Loucy (cell line): ENCODE data around the gene BORCS6.

Experiments used
- H2AFZ ChIP-seq: fragments of 200-600 bp; sonication (generic); 2 replicates; pipeline ENCODE4 v1.6.0; 2016; ENCODE audit warnings: antibody characterized with exemption, mild to moderate bottlenecking, low read length, moderate library complexity
- H3F3A ChIP-seq: fragments of 200-600 bp; 2 replicates; pipeline ENCODE4 v1.6.0; 2016; ENCODE audit warnings: antibody characterized with exemption, low read depth, mild to moderate bottlenecking
- H3K27me3 ChIP-seq: fragments of 200-600 bp; sonication (generic); 2 replicates; pipeline ENCODE4 v1.6.1; 2014; ENCODE audit warnings: low read length, mild to moderate bottlenecking; ENCODE audit not compliant: insufficient read depth, poor library complexity, severe bottlenecking
- H3K36me3 ChIP-seq: fragments of 200-600 bp; sonication (generic); 2 replicates; pipeline ENCODE4 v1.6.1; 2016; ENCODE audit warnings: low read length; ENCODE audit not compliant: insufficient read depth
- H3K4me1 ChIP-seq: fragments of 200-600 bp; sonication (generic); 2 replicates; pipeline ENCODE4 v1.5.1; 2014; ENCODE audit warnings: low read length, mild to moderate bottlenecking; ENCODE audit not compliant: insufficient read depth, poor library complexity, severe bottlenecking
- H3K4me2 ChIP-seq: fragments of 200-600 bp; sonication (generic); 2 replicates; pipeline ENCODE4 v1.6.0; 2014; ENCODE audit warnings: antibody characterized with exemption, low read length, low read depth, mild to moderate bottlenecking; ENCODE audit not compliant: poor library complexity, severe bottlenecking
- H3K4me3 ChIP-seq: fragments of 200-600 bp; sonication (generic); 2 replicates; pipeline ENCODE4 v1.5.1; 2014; ENCODE audit warnings: low read length, mild to moderate bottlenecking, mixed read lengths; ENCODE audit not compliant: poor library complexity, severe bottlenecking
- H3K79me2 ChIP-seq: fragments of 200-600 bp; sonication (generic); 2 replicates; pipeline ENCODE4 v1.6.1; 2014; ENCODE audit warnings: low read length; ENCODE audit not compliant: insufficient read depth
- H3K9ac ChIP-seq: fragments of 200-600 bp; sonication (generic); 2 replicates; pipeline ENCODE4 v1.6.0; 2014; ENCODE audit warnings: mild to moderate bottlenecking, low read depth, low read length, moderate library complexity; ENCODE audit not compliant: poor library complexity, severe bottlenecking
- H3K9me2 ChIP-seq: fragments of 200-600 bp; sonication (generic); replicated peaks from 2 replicates; pipeline ENCODE4 v1.6.1; 2016; ENCODE audit warnings: low read depth, low read length, mixed read lengths
- H3K9me3 ChIP-seq: fragments of 200-600 bp; sonication (generic); 2 replicates; pipeline ENCODE4 v1.6.1; 2014; ENCODE audit warnings: mild to moderate bottlenecking, antibody characterized with exemption, low read length, low read depth; ENCODE audit not compliant: insufficient read depth
- H4K20me1 ChIP-seq: fragments of 200-600 bp; sonication (generic); 2 replicates; pipeline ENCODE4 v1.6.0; 2014; ENCODE audit warnings: antibody characterized with exemption, low read length, mild to moderate bottlenecking; ENCODE audit not compliant: insufficient read depth, poor library complexity, severe bottlenecking
- CTCF ChIP-seq: fragments of 200-600 bp; sonication (generic); conservative IDR thresholded peaks from 2 replicates; pipeline ENCODE4 v1.5.1; 2014; ENCODE audit warnings: mild to moderate bottlenecking, antibody characterized with exemption, low read length
- EZH2phosphoT487 ChIP-seq: fragments of 200-600 bp; IDR thresholded peaks from 2 replicates; pipeline ENCODE4 v1.6.1; 2018; ENCODE audit warnings: antibody characterized with exemption, mild to moderate bottlenecking, moderate library complexity, borderline replicate concordance

Gene BORCS6

GRCh38 chr17:8151120-8151640 is 38.8 kb downstream of the BORCS6 start:
- Histone ChIP-seq H3K36me3 (peaks cover 20% of the 10 kb centered on the region; the same call in 1 of the 2 replicates), H3K4me1 (peaks cover 29% of the 10 kb centered on the region), H4K20me1 (peaks cover 15% of the 10 kb centered on the region), H3F3A (no peaks in the 10 kb centered on the region), H3K9me2 (no peaks in the 10 kb centered on the region), H2AFZ (peak overlapping the region; percentile 68), H3K4me2 (peak overlapping the region; percentile 97), H3K27me3 (no peaks in the 10 kb centered on the region), H3K4me3 (peak overlapping the region; percentile 87), H3K9me3 (no peaks in the 10 kb centered on the region), H3K79me2 (peaks cover 11% of the 10 kb centered on the region; the same call in 1 of the 2 replicates), H3K9ac (peak overlapping the region; percentile 77)
- TF ChIP-seq CTCF (no peak), EZH2phosphoT487 (no peak)

GRCh38 chr17:8150194-8151119 is 39.5 kb downstream of the BORCS6 start:
- H3K27me3 ChIP-seq = no peaks in the 10 kb centered on the region
- peaks cover 15% of the 10 kb centered on the region for H4K20me1 ChIP-seq
- H3K4me3 ChIP-seq = peak overlapping the region; percentile 87
- H3K9me3 ChIP-seq = no peaks in the 10 kb centered on the region
- no peaks in the 10 kb centered on the region for H3K9me2 ChIP-seq
- no peaks in the 10 kb centered on the region for H3F3A ChIP-seq
- peak overlapping the region; percentile 70 for H3K9ac ChIP-seq
- TF ChIP-seq EZH2phosphoT487 (no peak), CTCF (no peak)
- H3K4me1 ChIP-seq = peaks cover 24% of the 10 kb centered on the region
- peaks cover 23% of the 10 kb centered on the region; the same call in 1 of the 2 replicates for H3K36me3 ChIP-seq
- H3K4me2 ChIP-seq = peak overlapping the region; percentile 97
- peaks cover 11% of the 10 kb centered on the region; the same call in 1 of the 2 replicates for H3K79me2 ChIP-seq
- no peak overlapping the region for H2AFZ ChIP-seq

- Histone ChIP-seq H3K4me1 (peaks cover 22% of the 10 kb centered on the region), H4K20me1 (peaks cover 15% of the 10 kb centered on the region), H3K79me2 (peaks cover 11% of the 10 kb centered on the region; the same call in 1 of the 2 replicates), H3K4me2 (peak overlapping the region; percentile 97), H3K36me3 (peaks cover 23% of the 10 kb centered on the region; the same call in 1 of the 2 replicates), H3K9me3 (no peaks in the 10 kb centered on the region), H3K9me2 (no peaks in the 10 kb centered on the region), H2AFZ (no peak overlapping the region), H3K4me3 (no peak overlapping the region), H3K9ac (no peak overlapping the region), H3F3A (no peaks in the 10 kb centered on the region), H3K27me3 (no peaks in the 10 kb centered on the region)
- no peak for TF ChIP-seq EZH2phosphoT487
- TF ChIP-seq CTCF = no peak
These were observed 40.4 kb downstream of the BORCS6 start for GRCh38 chr17:8149419-8150193.
